ENCODE data around the gene TNNC1.

The TNNC1 gene

DNA sequence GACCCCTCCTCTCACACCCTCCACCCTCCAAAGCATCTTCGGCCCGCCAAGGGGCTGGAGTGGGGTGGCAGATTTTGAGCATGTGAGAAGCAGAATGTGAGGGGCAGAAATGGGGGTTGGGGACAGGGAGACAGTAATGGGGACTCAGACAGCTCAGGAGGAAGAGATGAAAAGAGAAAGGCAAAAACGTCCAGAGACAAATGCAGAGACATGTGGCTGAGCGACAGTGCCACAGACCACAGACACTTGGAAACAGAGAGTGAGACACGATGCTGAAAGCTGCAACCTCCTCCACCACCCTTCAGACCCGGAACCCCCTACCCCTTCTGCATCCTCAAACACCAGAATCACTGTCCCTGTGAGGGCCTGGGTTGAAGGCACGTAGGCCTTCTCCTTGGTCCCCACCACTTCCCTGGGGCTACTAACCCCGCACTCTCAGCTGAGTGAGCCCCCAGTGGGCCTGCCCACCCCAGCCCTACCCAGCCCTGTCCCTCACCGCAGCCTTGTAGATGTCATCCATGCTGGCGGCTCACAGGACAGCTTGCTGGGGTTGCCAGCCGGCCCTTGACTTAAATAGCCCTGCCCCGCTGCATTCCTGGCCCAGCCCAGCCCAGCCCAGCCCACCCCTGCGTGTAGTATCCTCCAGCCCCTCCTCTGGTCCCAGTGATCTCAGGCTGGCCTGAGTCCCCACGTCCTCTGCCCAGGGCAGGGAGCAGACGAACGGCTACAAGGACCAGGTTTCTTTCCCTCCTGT is at the start of gene TNNC1:
Gene TNNC1, minus strand, starts transcription at position 546 of the 754 bp plus-strand sequence. Its CDS starts 26 bp downstream, at position 520.
- no peak for DNase-seq (ENCODE audit: low spot score)

DNA sequence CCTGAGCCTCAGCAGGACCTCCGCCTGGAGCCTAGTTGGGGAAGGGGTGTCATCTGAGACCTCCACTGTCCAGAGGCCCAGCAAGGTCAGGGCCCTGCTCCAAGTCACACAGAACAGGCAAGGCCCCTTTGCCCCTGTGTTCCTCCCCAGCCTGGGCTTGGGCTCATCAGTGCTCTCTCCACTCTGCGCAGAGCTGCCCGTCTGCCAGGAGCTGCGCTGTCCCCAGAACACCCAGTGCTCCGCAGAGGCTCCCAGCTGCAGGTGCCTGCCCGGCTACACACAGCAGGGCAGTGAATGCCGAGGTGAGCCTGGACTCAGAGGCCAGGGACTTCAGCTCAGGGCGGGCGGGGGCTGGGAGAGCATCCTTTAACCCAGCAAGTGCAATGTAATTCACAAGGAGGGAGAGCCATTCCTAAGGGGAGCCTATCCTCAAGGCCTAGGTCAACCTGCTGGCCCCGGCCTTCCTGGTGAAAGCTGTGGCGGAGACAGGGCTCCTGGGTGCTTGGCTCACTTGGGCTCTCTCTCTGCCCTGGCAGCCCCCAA is 49.0 kb upstream of the TNNC1 start:
- no peak for DNase-seq (ENCODE audit: low spot score)

DNA sequence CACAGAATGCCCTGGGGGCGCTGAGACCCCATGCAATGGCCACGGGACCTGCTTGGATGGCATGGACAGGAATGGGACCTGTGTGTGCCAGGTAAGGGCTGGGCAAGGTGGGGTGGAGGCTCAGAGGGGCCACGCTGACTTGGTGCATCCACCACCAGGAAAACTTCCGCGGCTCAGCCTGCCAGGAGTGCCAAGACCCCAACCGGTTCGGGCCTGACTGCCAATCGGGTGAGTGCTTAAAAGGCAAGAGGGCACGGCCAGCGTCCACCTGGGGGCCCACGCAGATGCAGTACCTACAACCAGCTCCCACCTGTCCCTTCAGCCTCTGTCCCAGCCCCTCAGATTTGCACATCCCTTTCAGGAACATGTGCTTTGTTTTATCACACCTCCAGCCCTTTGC is 48.2 kb upstream of the TNNC1 start:
- no peak for DNase-seq (ENCODE audit: low spot score)

DNA sequence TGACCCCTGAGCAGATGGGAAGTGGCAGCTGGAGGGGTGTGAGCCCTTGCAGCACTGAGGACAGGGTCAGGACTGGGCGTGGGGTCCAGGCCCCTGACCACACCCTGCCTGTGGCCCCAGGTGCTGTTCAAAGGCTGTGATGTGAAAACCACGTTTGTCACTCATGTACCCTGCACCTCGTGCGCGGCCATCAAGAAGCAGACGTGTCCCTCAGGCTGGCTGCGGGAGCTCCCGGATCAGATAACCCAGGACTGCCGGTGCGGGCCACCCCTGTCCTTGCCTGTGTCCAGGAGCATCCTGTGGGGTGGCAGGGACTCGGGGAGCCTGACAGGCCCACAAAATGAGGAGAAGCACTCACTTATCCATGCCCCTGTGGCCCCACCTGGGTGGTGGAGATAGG is 47.2 kb upstream of the TNNC1 start:
- DNase-seq (ENCODE audit: low spot score) = no peak

DNA sequence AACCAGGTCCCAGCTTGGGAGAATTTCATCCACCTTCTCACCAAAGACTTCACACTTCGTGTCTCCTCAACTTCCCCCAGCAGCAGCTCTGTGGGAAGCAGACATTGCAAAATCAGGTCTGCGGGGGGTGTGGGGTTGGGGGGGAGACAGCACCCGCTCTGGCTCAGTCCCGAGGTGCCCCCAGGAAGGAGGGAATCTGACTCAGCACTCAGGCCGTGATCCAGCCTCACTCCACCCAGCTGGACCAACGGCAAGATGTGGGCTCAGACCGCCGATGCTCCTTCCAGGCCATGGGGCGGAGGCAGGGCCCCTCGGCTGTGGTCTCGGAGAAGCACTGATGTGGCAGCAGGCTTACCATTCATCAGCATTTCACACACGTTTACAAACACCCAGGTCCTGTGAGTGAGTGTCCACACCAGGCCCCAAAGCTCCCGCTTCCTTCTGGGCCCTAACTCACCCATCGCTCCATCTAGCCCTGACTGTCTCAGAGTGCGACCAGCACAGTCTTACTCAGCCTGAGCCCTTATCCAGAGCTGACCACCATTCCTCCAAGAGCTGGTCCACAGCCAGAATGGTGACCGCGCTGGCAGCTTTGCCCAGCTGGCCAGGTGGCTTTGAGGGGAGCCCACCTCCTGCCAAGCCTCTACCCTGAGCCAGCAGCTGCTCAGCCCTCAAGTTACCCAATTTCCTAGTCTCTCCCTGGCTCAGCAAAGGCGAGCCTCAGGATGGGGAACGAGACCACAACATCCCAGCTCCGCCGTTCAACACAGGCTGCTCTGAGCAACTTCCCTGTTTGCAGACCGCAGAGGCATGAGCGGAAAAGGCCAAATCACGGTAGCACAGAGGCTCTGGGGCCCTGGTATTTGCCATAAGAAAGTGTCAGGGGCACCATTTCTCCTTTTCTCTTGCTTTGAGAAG is 44.6 kb upstream of the TNNC1 start:
- DNase-seq (ENCODE audit: low spot score) = peak; percentile 39

DNA sequence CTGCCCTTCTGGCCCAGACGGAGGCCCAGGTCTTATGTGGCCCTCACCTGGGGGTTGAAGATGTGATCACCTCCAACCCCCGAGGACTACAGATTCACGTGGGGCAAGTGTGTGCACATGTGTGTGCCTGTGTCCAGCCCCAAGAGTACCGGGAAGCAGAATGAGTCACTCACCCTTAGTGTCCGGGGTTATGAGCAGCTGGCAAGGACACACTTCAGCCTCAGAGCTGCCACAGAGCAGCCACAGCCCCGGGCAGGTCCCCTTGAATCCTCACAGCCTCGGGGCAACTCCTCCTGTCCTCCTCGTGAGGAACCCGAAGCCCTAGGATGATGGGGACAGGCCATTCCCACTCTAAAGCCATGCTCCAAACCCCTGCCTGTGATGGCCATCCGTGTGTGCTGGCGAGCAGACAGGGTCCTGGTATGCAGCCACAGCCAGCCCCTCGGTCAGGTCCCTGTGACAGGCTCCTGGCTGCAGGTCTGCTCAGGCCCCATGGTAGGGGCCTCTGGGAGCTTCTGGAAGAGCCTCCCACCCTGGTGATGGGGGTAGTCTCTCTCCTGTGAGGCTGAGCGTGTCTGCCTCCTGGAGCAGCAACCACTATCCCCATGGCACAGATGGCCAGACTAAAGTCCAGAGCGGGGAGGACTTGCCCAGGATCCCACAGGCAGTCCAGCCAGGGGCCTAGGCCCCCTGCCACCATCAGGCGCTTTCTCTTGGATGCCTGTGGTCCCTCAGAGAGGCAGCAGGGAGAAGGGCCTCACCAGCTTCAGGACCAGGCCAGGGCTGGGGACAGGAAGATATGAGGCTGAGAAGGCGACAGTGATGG is 42.1 kb upstream of the TNNC1 start:
- DNase-seq (ENCODE audit: low spot score) = no peak

DNA sequence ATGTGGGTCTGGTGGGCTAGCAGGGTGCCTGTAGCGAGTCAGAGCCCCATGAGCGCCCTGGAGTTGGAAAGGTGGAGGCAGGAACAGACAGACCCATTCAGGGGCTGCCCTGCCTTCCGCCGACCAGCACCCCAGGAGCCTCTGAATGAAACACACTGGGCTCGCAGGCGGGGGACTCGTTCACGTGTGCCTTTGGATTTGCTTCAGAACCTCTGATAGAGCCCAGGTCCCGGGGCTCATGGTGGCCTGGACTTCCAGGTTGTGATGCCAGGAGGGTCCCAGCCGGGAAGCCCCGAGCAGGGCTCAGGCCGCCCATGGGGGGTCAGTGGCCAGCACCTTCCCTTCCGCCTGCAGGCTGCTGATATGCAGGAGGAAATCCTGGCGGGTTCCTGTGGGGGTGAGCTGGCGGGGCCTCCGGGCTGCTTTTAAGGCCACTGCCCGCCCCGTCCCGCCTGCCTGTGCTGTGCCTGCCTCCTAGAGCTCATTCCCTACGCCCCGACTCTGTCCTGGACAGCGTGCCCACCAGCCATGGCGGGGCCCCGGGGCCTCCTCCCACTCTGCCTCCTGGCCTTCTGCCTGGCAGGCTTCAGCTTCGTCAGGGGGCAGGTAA is 41.1 kb upstream of the TNNC1 start, which contains the start of gene STAB1:
Gene STAB1, plus strand, starts transcription at position 453 of the 610 bp plus-strand sequence. Its CDS starts 76 bp downstream, at position 529.
- DNase-seq (ENCODE audit: low spot score) = no peak

DNA sequence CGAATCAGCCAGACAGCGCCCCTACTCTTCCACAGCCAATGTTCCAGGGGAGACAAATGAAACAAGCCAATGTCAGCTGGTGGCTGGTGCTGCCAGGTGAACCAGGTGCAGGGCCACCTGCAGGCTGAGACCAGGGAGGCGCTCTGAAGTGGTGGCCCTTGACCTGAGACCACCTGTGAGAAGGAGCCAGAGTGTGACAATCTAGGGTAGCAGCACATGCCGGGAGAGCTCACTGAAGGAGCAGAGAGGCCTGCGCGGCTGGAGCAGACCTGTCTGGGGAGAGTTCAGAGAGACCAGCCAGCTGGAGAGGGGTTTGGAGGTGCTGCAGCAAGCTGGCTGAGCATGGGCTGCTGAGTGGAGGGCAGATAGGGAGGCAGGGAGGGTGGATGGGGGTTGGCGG is 40.6 kb upstream of the TNNC1 start:
- DNase-seq (ENCODE audit: low spot score) = no peak

DNA sequence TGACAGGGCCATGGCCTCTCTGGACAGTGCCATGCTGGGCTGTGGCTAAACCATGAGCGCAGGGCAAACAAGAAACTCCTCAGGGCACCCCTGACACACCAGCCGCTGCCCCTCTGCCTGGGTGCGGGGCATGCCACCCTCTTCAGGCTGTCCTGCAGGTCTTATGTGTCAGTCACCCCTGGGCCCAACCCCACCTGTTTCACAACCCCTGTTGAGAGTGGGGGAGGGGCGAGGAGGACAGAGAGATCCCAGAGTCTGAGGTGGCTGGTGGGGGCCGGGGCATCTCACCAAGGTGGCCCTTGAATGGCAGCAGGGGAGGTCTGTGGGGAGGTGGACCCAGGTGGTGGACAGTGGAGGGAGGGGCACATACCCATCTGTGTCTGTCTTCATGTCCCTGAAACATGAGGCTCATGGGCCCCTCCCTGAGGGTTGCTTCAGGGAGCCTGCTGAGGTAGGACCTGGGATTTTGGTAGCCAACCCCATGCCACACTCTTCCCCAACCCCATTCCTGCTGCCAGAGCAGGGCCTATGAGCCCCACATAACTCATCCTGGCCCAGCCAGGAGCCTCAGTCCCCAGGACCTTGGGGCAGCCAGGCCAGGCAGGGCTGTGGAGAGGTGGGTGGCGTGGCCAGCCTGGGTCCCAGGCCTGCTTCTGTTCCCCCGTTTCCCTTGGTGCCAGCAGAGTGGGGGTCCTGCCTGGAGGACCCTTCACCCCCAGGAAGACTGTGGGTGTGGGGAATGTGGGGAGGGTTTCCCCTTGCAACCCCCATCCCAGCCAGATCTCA is 39.6 kb upstream of the TNNC1 start:
- DNase-seq (ENCODE audit: low spot score) = no peak

DNA sequence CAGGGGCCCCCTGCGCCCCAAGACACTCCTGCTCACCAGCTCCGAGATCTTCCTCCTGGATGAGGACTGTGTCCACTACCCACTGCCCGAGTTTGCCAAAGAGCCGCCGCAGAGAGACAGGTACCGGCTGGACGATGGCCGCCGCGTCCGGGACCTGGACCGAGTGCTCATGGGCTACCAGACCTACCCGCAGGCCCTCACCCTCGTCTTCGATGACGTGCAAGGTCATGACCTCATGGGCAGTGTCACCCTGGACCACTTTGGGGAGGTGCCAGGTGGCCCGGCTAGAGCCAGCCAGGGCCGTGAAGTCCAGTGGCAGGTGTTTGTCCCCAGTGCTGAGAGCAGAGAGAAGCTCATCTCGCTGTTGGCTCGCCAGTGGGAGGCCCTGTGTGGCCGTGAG is 38.2 kb upstream of the TNNC1 start:
- no peak for DNase-seq (ENCODE audit: low spot score)

DNA sequence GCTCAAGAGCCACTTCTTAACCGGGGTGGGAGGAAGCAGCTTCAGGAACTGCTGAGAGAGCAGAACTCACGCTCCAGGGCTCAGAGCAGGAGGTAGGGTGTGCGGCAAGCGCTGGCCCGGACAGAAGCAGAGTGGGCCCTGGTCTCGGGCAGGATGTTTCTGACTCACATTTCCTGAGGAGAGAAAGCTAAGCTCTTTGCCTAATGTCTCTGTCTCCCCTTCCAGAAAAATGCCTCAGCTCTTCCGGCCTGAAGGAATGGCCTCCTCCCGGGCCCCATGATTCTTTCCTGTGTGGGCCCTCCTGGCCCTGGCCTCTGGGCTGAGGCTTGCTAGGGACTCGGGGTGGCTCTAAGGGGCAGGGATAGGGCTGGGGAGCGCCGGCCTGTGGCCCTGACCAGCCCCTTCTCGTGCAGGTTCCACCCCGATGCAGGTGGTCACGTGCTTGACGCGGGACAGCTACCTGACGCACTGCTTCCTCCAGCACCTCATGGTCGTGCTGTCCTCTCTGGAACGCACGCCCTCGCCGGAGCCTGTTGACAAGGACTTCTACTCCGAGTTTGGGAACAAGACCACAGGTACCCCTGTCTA is 37.2 kb upstream of the TNNC1 start:
- no peak for DNase-seq (ENCODE audit: low spot score)

DNA sequence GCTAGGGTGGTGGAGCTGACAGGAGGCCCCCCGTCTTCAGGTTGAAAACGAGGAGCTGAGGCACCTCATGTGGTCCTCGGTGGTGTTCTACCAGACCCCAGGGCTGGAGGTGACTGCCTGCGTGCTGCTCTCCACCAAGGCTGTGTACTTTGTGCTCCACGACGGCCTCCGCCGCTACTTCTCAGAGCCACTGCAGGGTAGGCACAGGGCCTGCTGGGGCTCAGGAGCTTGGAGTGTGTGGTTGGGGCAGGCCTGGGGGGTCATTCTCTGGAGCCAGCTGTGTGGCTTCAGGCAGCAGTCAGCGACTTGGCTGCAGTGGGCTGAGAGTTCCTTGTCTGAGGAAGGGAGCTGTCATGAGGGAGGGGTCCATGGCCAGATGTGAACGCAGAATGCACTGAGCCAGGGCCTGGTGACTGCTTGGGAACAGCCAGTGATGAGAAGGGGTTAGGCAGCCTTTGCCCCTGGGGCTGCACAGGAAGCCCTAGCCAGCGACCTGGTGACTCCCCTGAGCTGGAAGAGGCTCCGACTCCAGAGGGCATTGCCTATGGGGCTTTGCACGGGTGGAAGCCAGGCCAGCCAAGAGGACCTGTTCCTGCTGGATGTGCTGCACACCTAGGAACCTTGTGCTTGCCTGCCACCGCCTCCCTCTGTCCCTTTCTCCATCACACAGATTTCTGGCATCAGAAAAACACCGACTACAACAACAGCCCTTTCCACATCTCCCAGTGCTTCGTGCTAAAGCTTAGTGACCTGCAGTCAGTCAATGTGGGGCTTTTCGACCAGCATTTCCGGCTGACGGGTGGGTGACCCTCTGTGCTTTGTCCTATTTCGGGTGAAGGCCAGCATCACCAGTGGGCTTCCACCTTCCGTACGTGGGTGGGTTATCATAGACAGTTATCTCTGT is 36.4 kb upstream of the TNNC1 start:
- DNase-seq (ENCODE audit: low spot score) = no peak

DNA sequence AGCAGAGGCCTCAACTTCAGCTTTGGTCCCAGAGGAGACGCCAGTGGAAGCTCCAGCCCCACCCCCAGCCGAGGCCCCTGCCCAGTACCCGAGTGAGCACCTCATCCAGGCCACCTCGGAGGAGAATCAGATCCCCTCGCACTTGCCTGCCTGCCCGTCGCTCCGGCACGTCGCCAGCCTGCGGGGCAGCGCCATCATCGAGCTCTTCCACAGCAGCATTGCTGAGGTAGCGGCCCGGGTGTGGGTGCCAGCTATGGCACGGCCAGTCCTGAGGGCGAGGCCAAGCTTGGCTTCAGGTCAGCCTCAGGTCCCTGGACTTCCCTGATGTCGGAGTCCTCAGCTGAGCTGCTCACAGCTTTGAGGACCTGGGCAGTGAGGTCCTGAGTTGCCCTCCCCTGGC is 35.6 kb upstream of the TNNC1 start:
- no peak for DNase-seq (ENCODE audit: low spot score)

DNA sequence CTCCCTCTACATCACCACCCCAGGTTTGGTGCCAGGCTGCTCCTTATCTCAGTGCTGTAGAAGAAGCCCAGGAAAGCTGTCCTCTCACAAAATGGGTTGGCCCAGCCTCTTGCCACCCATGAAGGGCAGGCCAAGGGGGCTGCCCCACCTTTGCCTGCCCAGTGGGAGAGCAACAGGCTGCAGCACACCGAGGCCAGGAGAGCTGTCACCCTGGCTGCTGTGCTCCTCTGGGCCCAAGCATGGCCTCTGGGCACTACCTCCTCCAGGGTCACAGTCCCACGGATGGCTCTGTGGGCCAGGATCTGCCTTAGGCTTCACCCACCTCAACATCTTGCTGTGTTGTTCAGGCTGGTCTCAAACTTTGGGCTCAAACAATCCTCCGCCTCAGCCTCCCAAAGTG is 34.9 kb upstream of the TNNC1 start:
- DNase-seq (ENCODE audit: low spot score) = no peak

DNA sequence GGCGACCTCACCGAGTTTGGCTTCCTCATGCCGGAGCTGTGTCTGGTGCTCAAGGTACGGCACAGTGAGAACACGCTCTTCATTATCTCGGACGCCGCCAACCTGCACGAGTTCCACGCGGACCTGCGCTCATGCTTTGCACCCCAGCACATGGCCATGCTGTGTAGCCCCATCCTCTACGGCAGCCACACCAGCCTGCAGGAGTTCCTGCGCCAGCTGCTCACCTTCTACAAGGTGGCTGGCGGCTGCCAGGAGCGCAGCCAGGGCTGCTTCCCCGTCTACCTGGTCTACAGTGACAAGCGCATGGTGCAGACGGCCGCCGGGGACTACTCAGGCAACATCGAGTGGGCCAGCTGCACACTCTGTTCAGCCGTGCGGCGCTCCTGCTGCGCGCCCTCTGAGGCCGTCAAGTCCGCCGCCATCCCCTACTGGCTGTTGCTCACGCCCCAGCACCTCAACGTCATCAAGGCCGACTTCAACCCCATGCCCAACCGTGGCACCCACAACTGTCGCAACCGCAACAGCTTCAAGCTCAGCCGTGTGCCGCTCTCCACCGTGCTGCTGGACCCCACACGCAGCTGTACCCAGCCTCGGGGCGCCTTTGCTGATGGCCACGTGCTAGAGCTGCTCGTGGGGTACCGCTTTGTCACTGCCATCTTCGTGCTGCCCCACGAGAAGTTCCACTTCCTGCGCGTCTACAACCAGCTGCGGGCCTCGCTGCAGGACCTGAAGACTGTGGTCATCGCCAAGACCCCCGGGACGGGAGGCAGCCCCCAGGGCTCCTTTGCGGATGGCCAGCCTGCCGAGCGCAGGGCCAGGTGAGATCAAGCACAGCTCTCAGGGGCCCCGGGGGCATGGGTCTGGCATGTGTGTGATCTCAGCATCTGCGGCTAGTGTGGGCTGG is 34.2 kb upstream of the TNNC1 start:
- no peak for DNase-seq (ENCODE audit: low spot score)

DNA sequence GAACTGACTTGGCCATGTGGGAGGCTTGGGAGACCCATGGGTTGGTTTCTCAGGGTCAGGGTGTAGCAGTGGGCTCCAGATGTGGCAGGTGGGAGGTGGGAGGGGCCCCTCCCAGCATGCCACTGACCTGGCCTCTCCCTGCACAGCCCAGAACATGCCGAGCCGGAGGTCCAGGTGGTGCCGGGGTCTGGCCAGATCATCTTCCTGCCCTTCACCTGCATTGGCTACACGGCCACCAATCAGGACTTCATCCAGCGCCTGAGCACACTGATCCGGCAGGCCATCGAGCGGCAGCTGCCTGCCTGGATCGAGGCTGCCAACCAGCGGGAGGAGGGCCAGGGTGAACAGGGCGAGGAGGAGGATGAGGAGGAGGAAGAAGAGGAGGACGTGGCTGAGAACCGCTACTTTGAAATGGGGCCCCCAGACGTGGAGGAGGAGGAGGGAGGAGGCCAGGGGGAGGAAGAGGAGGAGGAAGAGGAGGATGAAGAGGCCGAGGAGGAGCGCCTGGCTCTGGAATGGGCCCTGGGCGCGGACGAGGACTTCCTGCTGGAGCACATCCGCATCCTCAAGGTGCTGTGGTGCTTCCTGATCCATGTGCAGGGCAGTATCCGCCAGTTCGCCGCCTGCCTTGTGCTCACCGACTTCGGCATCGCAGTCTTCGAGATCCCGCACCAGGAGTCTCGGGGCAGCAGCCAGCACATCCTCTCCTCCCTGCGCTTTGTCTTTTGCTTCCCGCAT is 33.4 kb upstream of the TNNC1 start:
- DNase-seq (ENCODE audit: low spot score) = no peak

DNA sequence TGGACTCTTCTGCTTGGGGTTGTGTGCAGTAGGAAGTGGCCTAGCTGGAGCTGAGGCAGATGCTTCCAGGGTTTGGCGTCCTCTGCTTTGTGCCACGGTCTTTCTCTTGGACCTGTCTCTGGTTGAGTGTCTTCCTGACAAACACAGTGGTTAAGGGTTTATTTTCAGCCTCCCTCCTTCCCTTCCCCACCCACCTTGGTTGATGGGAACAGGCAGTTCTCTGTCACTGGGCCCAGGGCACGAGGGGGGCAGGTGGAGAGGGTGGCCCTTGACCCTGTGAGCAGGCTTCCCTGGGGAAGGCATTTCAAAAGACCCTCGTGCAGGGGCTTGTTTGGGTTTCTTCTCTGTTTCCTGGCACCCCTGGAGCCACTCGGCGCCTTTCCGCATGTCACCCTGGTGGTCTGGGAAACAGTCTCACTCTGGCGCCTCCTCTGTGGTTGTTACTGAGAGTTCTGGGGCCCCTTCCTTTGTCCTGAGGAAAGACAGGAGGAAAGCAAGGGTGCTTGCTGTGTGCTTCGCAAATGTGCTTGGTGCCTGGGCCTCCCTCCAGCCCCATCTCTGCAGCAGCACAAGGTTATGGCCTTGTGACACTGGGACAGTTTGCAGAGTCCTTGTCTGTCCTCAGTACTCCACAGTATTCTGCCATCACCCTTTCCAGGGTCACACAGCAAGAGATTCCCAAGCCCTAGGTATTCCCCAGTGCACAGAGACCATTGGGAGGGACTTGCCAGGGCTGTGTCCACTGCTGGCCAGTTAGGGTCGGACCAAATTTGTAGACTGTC is 31.0 kb upstream of the TNNC1 start:
- no peak for DNase-seq (ENCODE audit: low spot score)

Data from germinal center (tissue), 1 donor.